HCT116 (cell line): ENCODE measurements around the gene SEC61A1. TPM values are rescaled to one million over a fixed set of nuclear protein-coding genes. Genes with fewer than 3 reads are reported as not detected.

Source experiments
- ATAC-seq: fragments of 200-7000 bp; cut with Tn5 transposase; 2 replicates; pipeline ENCODE4 v1.9.1; 2020; ENCODE audit warnings: mild to moderate bottlenecking, moderate library complexity
- BruUV-seq: library from RNA; stranded (reverse); fragments of 400-500 nt; replicated peaks from 2 replicates; lab custom pipeline; 2021; lab: Mats Ljungman, UMichigan
- CTCF ChIA-PET: fragments of 300-600 bp; sonication (Branson Sonifier 250); formaldehyde crosslinking; loops from one replicate; lab custom pipeline; 2021; ENCODE audit warnings: antibody characterized with exemption; lab: Charles Lee
- POLR2A ChIA-PET: fragments of 300-600, 350-600 bp; sonication (Branson Sonifier 250); formaldehyde crosslinking; loops from one replicate; lab custom pipeline; 2021; ENCODE audit warnings: antibody characterized with exemption; lab: Charles Lee
- RAD21 ChIA-PET, 2 experiments: fragments of 300-600 bp; sonication (Branson Sonifier 250); formaldehyde crosslinking; loops; one replicate each; lab custom pipeline; 2023; ENCODE audit warnings: low total read pairs in 2 of 2; ENCODE audit not compliant: uncharacterized antibody in 2 of 2, unreplicated experiment in 2 of 2, low non-redundant PET in 1 of 2; lab: Charles Lee
- DNase-seq: peaks from one replicate; pipeline ENCODE4 v3.0.0-alpha.2; 2010; ENCODE audit warnings: low read depth, low spot score
- H2AFZ ChIP-seq: fragments of 200-600 bp; shearing (Covaris generic), sonication (generic); 2 replicates; pipeline ENCODE4 v1.6.1; 2017; ENCODE audit warnings: low read depth, mixed run types, mixed read lengths, antibody characterized with exemption, low read length; ENCODE audit not compliant: poor library complexity, severe bottlenecking
- H3K27ac ChIP-seq: 2 replicates; pipeline ENCODE4 v1.5.1; 2012; ENCODE audit warnings: low read depth, low read length
- H3K27me3 ChIP-seq: fragments of 200-600 bp; sonication (generic); 2 replicates; pipeline ENCODE4 v1.6.1; 2016; ENCODE audit warnings: mixed run types, low read length, mixed read lengths; ENCODE audit not compliant: insufficient read depth
- H3K36me3 ChIP-seq, 2 experiments: fragments of 200-500 bp in 1 of 2; fragments of 200-600 bp in 1 of 2; sonication (Bioruptor generic) in 1 of 2; sonication (generic) in 1 of 2; 2 replicates each; pipeline versions ENCODE4 v1.5.1 to v1.6.1; 2014 to 2016; ENCODE audit warnings: low read length in 2 of 2, inconsistent platforms in 1 of 2, mixed read lengths in 1 of 2, mixed run types in 1 of 2; ENCODE audit not compliant: insufficient read depth in 2 of 2, control insufficient read depth in 1 of 2
- H3K4me1 ChIP-seq, 2 experiments: fragments of 200-600 bp in 1 of 2; sonication (generic) in 1 of 2; 2 replicates each; pipeline versions ENCODE4 v1.5.1 to v1.6.1; 2012 to 2017; ENCODE audit warnings: low read length in 2 of 2, inconsistent platforms in 1 of 2, mild to moderate bottlenecking in 1 of 2, mixed read lengths in 1 of 2, mixed run types in 1 of 2, moderate library complexity in 1 of 2; ENCODE audit not compliant: insufficient read depth in 2 of 2, control insufficient read depth in 1 of 2
- H3K4me2 ChIP-seq: fragments of 200-600 bp; sonication (generic); 2 replicates; pipeline ENCODE4 v1.6.1; 2017; ENCODE audit warnings: mixed run types, low read length, mixed read lengths
- H3K4me3 ChIP-seq, 2 experiments: fragments of 200-600 bp in 1 of 2; sonication (generic) in 1 of 2; replicated peaks in 1 of 2; 2 replicates each; pipeline ENCODE4 v1.5.1; 2011 to 2016; ENCODE audit warnings: low read length in 2 of 2, control low read depth in 1 of 2, low read depth in 1 of 2, mild to moderate bottlenecking in 1 of 2, mixed read lengths in 1 of 2, mixed run types in 1 of 2
- H3K79me2 ChIP-seq: fragments of 200-600 bp; sonication (generic); 2 replicates; pipeline ENCODE4 v1.6.1; 2017; ENCODE audit warnings: mild to moderate bottlenecking, mixed run types, low read length, moderate library complexity, mixed read lengths; ENCODE audit not compliant: insufficient read depth
- H3K9ac ChIP-seq: fragments of 200-600 bp; sonication (generic); 2 replicates; pipeline ENCODE4 v1.6.1; 2016; ENCODE audit warnings: low read length, mixed read lengths
- H3K9me2 ChIP-seq: fragments of 200-600 bp; sonication (generic), shearing (Covaris generic); 2 replicates; pipeline ENCODE4 v1.6.1; 2017; ENCODE audit warnings: mixed run types, mild to moderate bottlenecking, moderate library complexity; ENCODE audit not compliant: insufficient read depth
- H3K9me3 ChIP-seq, 2 experiments: fragments of 200-500 bp in 1 of 2; fragments of 200-600 bp in 1 of 2; sonication (Bioruptor generic) in 1 of 2; sonication (generic) in 1 of 2; 2 replicates each; pipeline ENCODE4 v1.6.1; 2014 to 2017; ENCODE audit warnings: low read length in 2 of 2, mixed read lengths in 2 of 2, inconsistent platforms in 1 of 2, low read depth in 1 of 2, mild to moderate bottlenecking in 1 of 2, mixed run types in 1 of 2, moderate library complexity in 1 of 2; ENCODE audit not compliant: control insufficient read depth in 1 of 2, insufficient read depth in 1 of 2
- H4K20me1 ChIP-seq: fragments of 200-600 bp; sonication (generic), shearing (Covaris generic); 2 replicates; pipeline ENCODE4 v1.6.1; 2017; ENCODE audit warnings: mixed run types, mild to moderate bottlenecking, moderate library complexity; ENCODE audit not compliant: insufficient read depth
- CBX3 ChIP-seq: IDR thresholded peaks from 2 replicates; pipeline ENCODE4 v1.6.1; 2012; ENCODE audit warnings: low read depth
- CEBPB ChIP-seq: IDR thresholded peaks from 2 replicates; pipeline ENCODE4 v1.6.1; 2012; ENCODE audit warnings: low read depth
- CTCF ChIP-seq, 3 experiments: fragments of 200-600 bp in 1 of 3; sonication (generic) in 1 of 3; IDR thresholded peaks in 2 of 3; conservative IDR thresholded peaks in 1 of 3; 2 replicates each; pipeline ENCODE4 v1.5.1; 2012 to 2017; ENCODE audit warnings: low read depth in 2 of 3, low read length in 2 of 3, antibody characterized with exemption in 1 of 3, borderline replicate concordance in 1 of 3, control low read depth in 1 of 3, mild to moderate bottlenecking in 1 of 3, mixed read lengths in 1 of 3, mixed run types in 1 of 3, moderate library complexity in 1 of 3; ENCODE audit not compliant: insufficient read depth in 1 of 3
- ELF1 ChIP-seq: IDR thresholded peaks from 2 replicates; pipeline ENCODE4 v1.6.1; 2012; ENCODE audit warnings: low read depth, borderline replicate concordance
- EZH2 ChIP-seq: fragments of 200-600 bp; sonication (generic); IDR thresholded peaks from 2 replicates; pipeline ENCODE4 v1.6.1; 2017; ENCODE audit warnings: antibody characterized with exemption, mixed run types
- EZH2phosphoT487 ChIP-seq: fragments of 200-600 bp; IDR thresholded peaks from 2 replicates; pipeline ENCODE4 v1.6.1; 2018; ENCODE audit warnings: antibody characterized with exemption, borderline replicate concordance
- FOSL1 ChIP-seq: IDR thresholded peaks from 2 replicates; pipeline ENCODE4 v1.6.1; 2012; ENCODE audit warnings: low read depth
- POLR2A ChIP-seq: IDR thresholded peaks from 2 replicates; pipeline ENCODE4 v1.7.0; 2011; ENCODE audit warnings: borderline replicate concordance; ENCODE audit not compliant: insufficient read depth, insufficient read length; ENCODE audit errors: extremely low read depth
- POLR2AphosphoS5 ChIP-seq: IDR thresholded peaks from 2 replicates; pipeline ENCODE4 v1.6.1; 2011; ENCODE audit warnings: mild to moderate bottlenecking, low read depth, low read length, moderate library complexity
- RAD21 ChIP-seq: IDR thresholded peaks from 2 replicates; pipeline ENCODE4 v1.6.1; 2012; ENCODE audit warnings: low read depth, mild to moderate bottlenecking
- REST ChIP-seq: IDR thresholded peaks from 2 replicates; pipeline ENCODE4 v1.6.1; 2012; ENCODE audit warnings: low read depth
- SIN3A ChIP-seq: IDR thresholded peaks from 2 replicates; pipeline ENCODE4 v1.6.1; 2012; ENCODE audit warnings: low read depth
- SRF ChIP-seq: IDR thresholded peaks from 2 replicates; pipeline ENCODE4 v1.6.1; 2012; ENCODE audit warnings: low read depth
- TCF7L2 ChIP-seq: IDR thresholded peaks from 2 replicates; pipeline ENCODE4 v1.7.0; 2011; ENCODE audit warnings: borderline replicate concordance, inconsistent platforms; ENCODE audit not compliant: insufficient read depth, insufficient read length; ENCODE audit errors: extremely low read depth
- YY1 ChIP-seq: IDR thresholded peaks from 2 replicates; pipeline ENCODE4 v1.6.1; 2011; ENCODE audit warnings: low read length, low read depth, moderate library complexity, mild to moderate bottlenecking; ENCODE audit not compliant: insufficient replicate concordance; ENCODE audit errors: extremely low read depth
- ZFX ChIP-seq: fragments of 450-650 bp; IDR thresholded peaks from 2 replicates; pipeline ENCODE4 v1.6.1; 2017
- ZNF274 ChIP-seq: fragments of 200-500 bp; sonication (Bioruptor generic); IDR thresholded peaks from 2 replicates; pipeline ENCODE4 v1.6.1; 2014; ENCODE audit warnings: mild to moderate bottlenecking, low read depth, low read length, inconsistent platforms
- intact Hi-C: fragments of 100-400 bp; cut with micrococcal nuclease; formaldehyde crosslinking; loops from 2 replicates; pipeline ENCODE4 v1.10.0; 2022
- total RNA-seq: library from RNA; stranded (reverse); gene quantifications from one replicate; pipeline ENCODE4 v1.2.1, GENCODE V29; 2021; ENCODE audit not compliant: unreplicated experiment
- TF ChIP-seq, protein P1 (sequence below): IDR thresholded peaks from 2 replicates; pipeline ENCODE4 v1.6.1; 2012
- TF ChIP-seq, protein P2 (sequence below): IDR thresholded peaks from 2 replicates; pipeline ENCODE4 v1.6.1; 2011; ENCODE audit warnings: mild to moderate bottlenecking, low read length, moderate library complexity; ENCODE audit not compliant: insufficient replicate concordance; ENCODE audit errors: extremely low read depth

Gene SEC61A1
- total RNA-seq, 1 experiment from 2014 or later, result 176 TPM

- no peak overlapping the region for H3K9ac ChIP-seq
- ATAC-seq (no peak), DNase-seq (no peak)
- CTCF ChIA-PET, result no interaction called here
- H2AFZ ChIP-seq, result no peak overlapping the region
- no peak overlapping the region for H3K27ac ChIP-seq
- no peak for TF ChIP-seq POLR2A
- TF ChIP-seq ZFX, result no peak
- TF ChIP-seq CBX3, result no peak
- TF ChIP-seq, protein P1, sequence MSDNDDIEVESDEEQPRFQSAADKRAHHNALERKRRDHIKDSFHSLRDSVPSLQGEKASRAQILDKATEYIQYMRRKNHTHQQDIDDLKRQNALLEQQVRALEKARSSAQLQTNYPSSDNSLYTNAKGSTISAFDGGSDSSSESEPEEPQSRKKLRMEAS, result no peak
- no peak for TF ChIP-seq EZH2phosphoT487
- TF ChIP-seq CEBPB, result no peak
- no peak for TF ChIP-seq CTCF (IDR thresholded peaks at IDR 0.05 in 2 of 3, conservative IDR thresholded peaks at IDR 0.05 in 1 of 3; ENCODE audit: borderline replicate concordance in 1 of 3, insufficient read depth in 1 of 3, low read depth in 2 of 3, low read length in 2 of 3)
- TF ChIP-seq TCF7L2, result no peak
- no peak for TF ChIP-seq SRF
- TF ChIP-seq, protein P2, sequence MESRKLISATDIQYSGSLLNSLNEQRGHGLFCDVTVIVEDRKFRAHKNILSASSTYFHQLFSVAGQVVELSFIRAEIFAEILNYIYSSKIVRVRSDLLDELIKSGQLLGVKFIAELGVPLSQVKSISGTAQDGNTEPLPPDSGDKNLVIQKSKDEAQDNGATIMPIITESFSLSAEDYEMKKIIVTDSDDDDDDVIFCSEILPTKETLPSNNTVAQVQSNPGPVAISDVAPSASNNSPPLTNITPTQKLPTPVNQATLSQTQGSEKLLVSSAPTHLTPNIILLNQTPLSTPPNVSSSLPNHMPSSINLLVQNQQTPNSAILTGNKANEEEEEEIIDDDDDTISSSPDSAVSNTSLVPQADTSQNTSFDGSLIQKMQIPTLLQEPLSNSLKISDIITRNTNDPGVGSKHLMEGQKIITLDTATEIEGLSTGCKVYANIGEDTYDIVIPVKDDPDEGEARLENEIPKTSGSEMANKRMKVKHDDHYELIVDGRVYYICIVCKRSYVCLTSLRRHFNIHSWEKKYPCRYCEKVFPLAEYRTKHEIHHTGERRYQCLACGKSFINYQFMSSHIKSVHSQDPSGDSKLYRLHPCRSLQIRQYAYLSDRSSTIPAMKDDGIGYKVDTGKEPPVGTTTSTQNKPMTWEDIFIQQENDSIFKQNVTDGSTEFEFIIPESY, result no peak
- no peak for TF ChIP-seq ELF1
- TF ChIP-seq RAD21, result no peak
- TF ChIP-seq YY1, result no peak
- no peak for TF ChIP-seq REST
- no peak for TF ChIP-seq ZNF274
- no peak for TF ChIP-seq EZH2
- no peak for TF ChIP-seq SIN3A
- no peak for TF ChIP-seq FOSL1
- no peak for TF ChIP-seq POLR2AphosphoS5
- TF ChIP-seq, all 23 proteins: peak for 0
- H3K4me1 ChIP-seq, result peaks cover 0 to 12% of the 10 kb centered on the region in 2 experiments; a peak in 3 of 4 replicates
- no peak overlapping the region for H3K4me3 ChIP-seq
- peaks cover 30% of the 10 kb centered on the region for H3K79me2 ChIP-seq
- ChIA-PET RAD21 (no interaction called here), POLR2A (no interaction called here)
- H3K36me3 ChIP-seq, result peaks cover 17 to 60% of the 10 kb centered on the region in 2 experiments
- no peaks in the 10 kb centered on the region for H3K27me3 ChIP-seq
- BruUV-seq, result no TSS peak
- no peaks in the 10 kb centered on the region for H3K9me3 ChIP-seq
- intact Hi-C loops, result no loop called here
- no peak overlapping the region for H3K4me2 ChIP-seq
- no peaks in the 10 kb centered on the region for H3K9me2 ChIP-seq
- H4K20me1 ChIP-seq, result peaks cover 4% of the 10 kb centered on the region; the same call in 1 of the 2 replicates
Measured at GRCh38 chr3:128083980-128084674, 31.9 kb downstream of the SEC61A1 start.
